HepG2 (cell line): ENCODE measurements around the gene IFT57.

Source experiments
- CENPT ChIP-seq: sonication (generic); formaldehyde crosslinking; IDR thresholded peaks from 2 replicates; pipeline ENCODE4 v1.8.0; 2022; ENCODE audit warnings: low read depth, mild to moderate bottlenecking, moderate library complexity, missing genetic modification reagents
- MTA1 ChIP-seq: sonication (generic); formaldehyde crosslinking; IDR thresholded peaks from 2 replicates; pipeline ENCODE4 v1.4.0; 2020; ENCODE audit warnings: missing genetic modification reagents, mild to moderate bottlenecking, borderline replicate concordance
- POLR2AphosphoS5 ChIP-seq: IDR thresholded peaks from 2 replicates; pipeline ENCODE4 v1.6.1; 2012; ENCODE audit warnings: low read depth, low read length
- SAFB2 ChIP-seq: sonication (generic); formaldehyde crosslinking; IDR thresholded peaks from 2 replicates; pipeline ENCODE4 v1.5.1; 2020; ENCODE audit warnings: missing genetic modification reagents, low read depth, mild to moderate bottlenecking, borderline replicate concordance

GRCh38 chr3:108156312-108156853 lies 65.8 kb downstream of the IFT57 start:
- TF ChIP-seq SAFB2 (CRISPR knock-in tag) (no peak), CENPT (CRISPR knock-in tag) (no peak), POLR2AphosphoS5 (no peak), MTA1 (CRISPR knock-in tag) (no peak)
